Tibial nerve (tissue), 3 donors: ENCODE measurements around the gene PMS1.

Experiments used
- CTCF ChIP-seq, 5 experiments: fragments of 200-600 bp in 3 of 5; fragments of 450-650 bp in 2 of 5; sonication (generic) in 3 of 5; IDR thresholded peaks; one replicate each; pipeline ENCODE4 v1.5.1; 2016 to 2019; ENCODE audit warnings: antibody characterized with exemption in 5 of 5, mild to moderate bottlenecking in 3 of 5, moderate library complexity in 2 of 5
- POLR2A ChIP-seq, 2 donors: fragments of 450-650 bp; IDR thresholded peaks; one replicate each; pipeline ENCODE4 v1.6.1; 2017; ENCODE audit warnings: antibody characterized with exemption in 2 of 2, mild to moderate bottlenecking in 2 of 2, moderate library complexity in 2 of 2

GRCh38 chr2:189782221-189782671 lies 2.0 kb upstream of the PMS1 start:
- TF ChIP-seq CTCF (IDR thresholded peaks at IDR 0.05) (no peak), POLR2A (IDR thresholded peaks at IDR 0.05) (no peak)
